Measurements from ENCODE around the gene PTPRCAP. TPM values are rescaled to one million over a fixed set of nuclear protein-coding genes. Genes with fewer than 3 reads are reported as not detected.

Gene PTPRCAP
- polyA plus RNA-seq, 1 donor from 2014 or later: 3.4 TPM

GRCh38 chr11:67440229-67441097 is 3.0 kb upstream of the PTPRCAP start:
- Histone ChIP-seq H3F3A (ENCODE audit: insufficient read depth, low read length, poor library complexity, severe bottlenecking) (no peaks in the 10 kb centered on the region), H3K9me3 (ENCODE audit: low read length) (no peaks in the 10 kb centered on the region), H3K4me3 (ENCODE audit: low read length) (no peak overlapping the region), H3K27ac (ENCODE audit: low read length) (no peak overlapping the region), H2AFZ (ENCODE audit: low read depth, low read length) (no peak overlapping the region), H3K27me3 (ENCODE audit: insufficient read depth, low read depth, low read length) (no peaks in the 10 kb centered on the region), H3K9me2 (ENCODE audit: insufficient read depth, low read length) (no peaks in the 10 kb centered on the region), H4K20me1 (ENCODE audit: insufficient read depth) (no peaks in the 10 kb centered on the region), H3K4me2 (ENCODE audit: low read length) (no peak overlapping the region), H3K36me3 (ENCODE audit: insufficient read depth, low read length) (no peaks in the 10 kb centered on the region), H3K9ac (ENCODE audit: low read length) (no peak overlapping the region), H3K79me2 (replicated peaks; ENCODE audit: insufficient read depth, low read length) (no peaks in the 10 kb centered on the region)
- TF ChIP-seq MXI1 (conservative IDR thresholded peaks at IDR 0.05; ENCODE audit: poor library complexity, severe bottlenecking): no peak
- TF ChIP-seq SMC3 (conservative IDR thresholded peaks at IDR 0.05; ENCODE audit: poor library complexity): no peak
- TF ChIP-seq, protein P1, sequence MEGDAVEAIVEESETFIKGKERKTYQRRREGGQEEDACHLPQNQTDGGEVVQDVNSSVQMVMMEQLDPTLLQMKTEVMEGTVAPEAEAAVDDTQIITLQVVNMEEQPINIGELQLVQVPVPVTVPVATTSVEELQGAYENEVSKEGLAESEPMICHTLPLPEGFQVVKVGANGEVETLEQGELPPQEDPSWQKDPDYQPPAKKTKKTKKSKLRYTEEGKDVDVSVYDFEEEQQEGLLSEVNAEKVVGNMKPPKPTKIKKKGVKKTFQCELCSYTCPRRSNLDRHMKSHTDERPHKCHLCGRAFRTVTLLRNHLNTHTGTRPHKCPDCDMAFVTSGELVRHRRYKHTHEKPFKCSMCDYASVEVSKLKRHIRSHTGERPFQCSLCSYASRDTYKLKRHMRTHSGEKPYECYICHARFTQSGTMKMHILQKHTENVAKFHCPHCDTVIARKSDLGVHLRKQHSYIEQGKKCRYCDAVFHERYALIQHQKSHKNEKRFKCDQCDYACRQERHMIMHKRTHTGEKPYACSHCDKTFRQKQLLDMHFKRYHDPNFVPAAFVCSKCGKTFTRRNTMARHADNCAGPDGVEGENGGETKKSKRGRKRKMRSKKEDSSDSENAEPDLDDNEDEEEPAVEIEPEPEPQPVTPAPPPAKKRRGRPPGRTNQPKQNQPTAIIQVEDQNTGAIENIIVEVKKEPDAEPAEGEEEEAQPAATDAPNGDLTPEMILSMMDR (IDR thresholded peaks at IDR 0.05; ENCODE audit: poor library complexity, severe bottlenecking): no peak
- TF ChIP-seq EZH2 (IDR thresholded peaks at IDR 0.05; ENCODE audit: borderline replicate concordance, insufficient read depth, low read length, poor library complexity, severe bottlenecking): no peak
- no peak for TF ChIP-seq REST (IDR thresholded peaks at IDR 0.05; ENCODE audit: borderline replicate concordance)
- TF ChIP-seq TAF1 (IDR thresholded peaks at IDR 0.05; ENCODE audit: low read depth): no peak
- no peak for TF ChIP-seq RAD21 (conservative IDR thresholded peaks at IDR 0.05)
- no peak for TF ChIP-seq POLR2AphosphoS5 (IDR thresholded peaks at IDR 0.05)
- no peak for TF ChIP-seq EP300 (conservative IDR thresholded peaks at IDR 0.05; ENCODE audit: poor library complexity, severe bottlenecking)

DNA sequence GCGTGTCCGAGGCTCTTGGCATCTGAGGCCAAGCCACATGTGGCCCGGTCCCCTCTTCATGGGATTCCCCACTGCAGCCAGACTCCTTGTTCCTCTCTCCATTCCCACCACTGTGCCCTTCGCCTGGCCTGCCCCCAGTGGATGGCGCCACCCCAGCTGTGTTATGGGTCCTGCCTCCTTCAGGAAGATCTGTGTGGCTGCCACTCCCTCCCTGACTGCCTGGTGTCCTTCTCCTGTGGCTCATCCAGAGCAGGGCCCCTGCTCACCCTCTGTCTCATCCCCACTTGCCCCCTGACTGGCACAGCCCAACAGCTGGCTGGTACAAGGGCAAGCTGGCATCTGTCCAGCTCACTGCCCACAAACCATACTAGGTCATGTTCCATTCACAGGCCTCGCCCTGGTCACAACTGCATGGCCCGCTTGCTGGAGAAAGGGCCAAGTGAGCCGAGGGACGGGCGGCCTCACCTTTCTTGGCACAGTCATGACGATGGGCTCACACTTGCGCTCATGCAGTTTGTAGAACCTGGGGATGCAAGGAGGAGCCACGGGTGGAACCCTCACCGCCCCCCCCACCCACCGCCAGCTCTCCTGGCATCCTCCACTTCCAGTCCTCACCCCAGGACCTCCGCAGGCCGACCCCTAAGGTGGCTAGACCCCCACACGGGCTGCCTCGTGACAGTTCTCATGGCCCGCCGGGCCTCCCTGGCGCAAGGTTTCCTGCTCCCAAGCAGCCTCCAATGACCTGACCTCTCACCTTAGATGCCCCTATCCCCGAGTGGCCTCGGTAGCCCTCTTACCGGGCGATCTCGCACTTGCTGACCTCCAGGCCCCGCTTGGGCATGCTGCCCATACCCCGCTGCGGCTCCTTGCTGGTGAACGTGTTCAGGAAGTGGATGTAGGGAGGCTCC is 2.1 kb upstream of the PTPRCAP start:
- no peaks in the 10 kb centered on the region for H3F3A ChIP-seq (ENCODE audit: insufficient read depth, low read length, poor library complexity, severe bottlenecking)
- no peaks in the 10 kb centered on the region for H3K36me3 ChIP-seq (ENCODE audit: insufficient read depth, low read length)
- no peak overlapping the region for H3K4me3 ChIP-seq (ENCODE audit: low read length)
- H3K27ac ChIP-seq (ENCODE audit: low read length): no peak overlapping the region
- TF ChIP-seq REST (IDR thresholded peaks at IDR 0.05; ENCODE audit: borderline replicate concordance) (no peak), EZH2 (IDR thresholded peaks at IDR 0.05; ENCODE audit: borderline replicate concordance, insufficient read depth, low read length, poor library complexity, severe bottlenecking) (no peak), POLR2AphosphoS5 (IDR thresholded peaks at IDR 0.05) (no peak), SMC3 (conservative IDR thresholded peaks at IDR 0.05; ENCODE audit: poor library complexity) (no peak), TAF1 (IDR thresholded peaks at IDR 0.05; ENCODE audit: low read depth) (no peak)
- no peak overlapping the region for H3K9ac ChIP-seq (ENCODE audit: low read length)
- H3K79me2 ChIP-seq (replicated peaks; ENCODE audit: insufficient read depth, low read length): no peaks in the 10 kb centered on the region
- H3K27me3 ChIP-seq (ENCODE audit: insufficient read depth, low read depth, low read length): no peaks in the 10 kb centered on the region
- H3K9me2 ChIP-seq (ENCODE audit: insufficient read depth, low read length): no peaks in the 10 kb centered on the region
- no peaks in the 10 kb centered on the region for H3K9me3 ChIP-seq (ENCODE audit: low read length)
- H3K4me2 ChIP-seq (ENCODE audit: low read length): no peak overlapping the region
- H4K20me1 ChIP-seq (ENCODE audit: insufficient read depth): no peaks in the 10 kb centered on the region
- no peak overlapping the region for H2AFZ ChIP-seq (ENCODE audit: low read depth, low read length)

Measured in neural cell (in vitro differentiated cells).